ENCODE data around the gene MYO9A.
"Not testable (repeated sequence)": the region's sequence is repeated elsewhere in the genome, so short reads cannot be mapped to it uniquely, and the experiment has no call there.

DNA sequence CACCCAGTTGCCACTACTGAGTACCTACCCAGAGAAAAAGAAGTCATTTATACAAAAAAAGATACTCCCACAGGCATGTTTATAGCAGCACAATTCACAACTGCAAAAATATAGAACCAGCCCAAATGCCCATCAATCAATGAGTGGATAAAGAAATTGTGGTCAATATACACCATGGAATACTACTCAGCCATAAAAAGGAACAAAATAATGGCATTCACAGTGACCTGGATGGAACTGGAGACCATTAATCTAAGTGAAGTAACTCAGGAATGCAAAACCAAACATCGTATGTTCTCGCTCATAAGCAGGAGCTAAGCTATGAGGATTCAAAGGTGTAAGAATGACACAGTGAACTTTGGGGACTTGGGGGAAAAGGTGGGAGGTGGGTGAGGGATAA, 61.7 kb downstream of the MYO9A start:
- TF ChIP-seq, protein P1, sequence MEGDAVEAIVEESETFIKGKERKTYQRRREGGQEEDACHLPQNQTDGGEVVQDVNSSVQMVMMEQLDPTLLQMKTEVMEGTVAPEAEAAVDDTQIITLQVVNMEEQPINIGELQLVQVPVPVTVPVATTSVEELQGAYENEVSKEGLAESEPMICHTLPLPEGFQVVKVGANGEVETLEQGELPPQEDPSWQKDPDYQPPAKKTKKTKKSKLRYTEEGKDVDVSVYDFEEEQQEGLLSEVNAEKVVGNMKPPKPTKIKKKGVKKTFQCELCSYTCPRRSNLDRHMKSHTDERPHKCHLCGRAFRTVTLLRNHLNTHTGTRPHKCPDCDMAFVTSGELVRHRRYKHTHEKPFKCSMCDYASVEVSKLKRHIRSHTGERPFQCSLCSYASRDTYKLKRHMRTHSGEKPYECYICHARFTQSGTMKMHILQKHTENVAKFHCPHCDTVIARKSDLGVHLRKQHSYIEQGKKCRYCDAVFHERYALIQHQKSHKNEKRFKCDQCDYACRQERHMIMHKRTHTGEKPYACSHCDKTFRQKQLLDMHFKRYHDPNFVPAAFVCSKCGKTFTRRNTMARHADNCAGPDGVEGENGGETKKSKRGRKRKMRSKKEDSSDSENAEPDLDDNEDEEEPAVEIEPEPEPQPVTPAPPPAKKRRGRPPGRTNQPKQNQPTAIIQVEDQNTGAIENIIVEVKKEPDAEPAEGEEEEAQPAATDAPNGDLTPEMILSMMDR (IDR thresholded peaks at IDR 0.05): not testable (repeated sequence)
- TF ChIP-seq POLR2A (IDR thresholded peaks at IDR 0.05): not testable (repeated sequence)

All from breast epithelium (tissue), 3 donors.